K562 (cell line): ENCODE results near the gene PTCH1. TPM values are rescaled to one million over a fixed set of nuclear protein-coding genes. Genes with fewer than 3 reads are reported as not detected.

ENCODE experiments used
- ADNP ChIP-seq: fragments of 200-800 bp; sonication (Bioruptor generic); IDR thresholded peaks from 2 replicates; pipeline ENCODE4 v1.6.1; 2016; ENCODE audit warnings: missing genetic modification characterization, missing compliant biosample characterization
- CEBPZ ChIP-seq: fragments of 150-350 bp; IDR thresholded peaks from 2 replicates; pipeline ENCODE4 v1.6.1; 2014; ENCODE audit warnings: low read depth, mild to moderate bottlenecking, low read length, borderline replicate concordance
- FOXK2 ChIP-seq, 2 experiments: fragments of 450-650 bp; IDR thresholded peaks in 1 of 2; conservative IDR thresholded peaks in 1 of 2; 2 replicates each; pipeline ENCODE4 v1.6.1; 2016; ENCODE audit warnings: low read depth in 2 of 2, mild to moderate bottlenecking in 1 of 2
- GATAD2B ChIP-seq: fragments of 450-650 bp; IDR thresholded peaks from 2 replicates; pipeline ENCODE4 v1.6.1; 2017; ENCODE audit warnings: mild to moderate bottlenecking, borderline replicate concordance
- HNRNPK ChIP-seq: fragments of 200-400 bp; formaldehyde crosslinking; IDR thresholded peaks from one replicate; pipeline ENCODE4 v1.6.1; 2018; ENCODE audit warnings: mild to moderate bottlenecking, low read depth, low read length; ENCODE audit not compliant: poor library complexity, severe bottlenecking
- MEIS2 ChIP-seq: fragments of 450-650 bp; IDR thresholded peaks from 2 replicates; pipeline ENCODE4 v1.6.1; 2014; ENCODE audit warnings: mild to moderate bottlenecking; ENCODE audit not compliant: partially characterized antibody
- MLX ChIP-seq, 2 experiments: fragments of 450-650 bp in 1 of 2; sonication (generic) in 1 of 2; formaldehyde crosslinking; conservative IDR thresholded peaks; 2 replicates each; pipeline versions ENCODE4 v1.4.0 to v1.8.1; 2020 to 2022; ENCODE audit warnings: mild to moderate bottlenecking in 1 of 2, missing genetic modification reagents in 1 of 2
- PHB2 ChIP-seq: fragments of 450-650 bp; IDR thresholded peaks from 2 replicates; pipeline ENCODE4 v1.6.1; 2017; ENCODE audit warnings: low read depth
- SETDB1 ChIP-seq: IDR thresholded peaks from one replicate; pipeline ENCODE4 v1.6.1; 2012; ENCODE audit warnings: low read length, control low read depth, inconsistent platforms
- STAG1 ChIP-seq: sonication (generic); formaldehyde crosslinking; IDR thresholded peaks from 2 replicates; pipeline ENCODE4 v1.5.0; 2020; ENCODE audit warnings: missing genetic modification reagents, borderline replicate concordance
- TCF3 ChIP-seq: sonication (generic); formaldehyde crosslinking; IDR thresholded peaks from 2 replicates; pipeline ENCODE4 v1.4.0; 2020; ENCODE audit warnings: mild to moderate bottlenecking, missing genetic modification reagents
- USF1 ChIP-seq: sonication (generic); formaldehyde crosslinking; IDR thresholded peaks from 2 replicates; pipeline ENCODE4 v1.9.0; 2022; ENCODE audit warnings: mild to moderate bottlenecking, missing genetic modification reagents
- ZC3H11A ChIP-seq: IDR thresholded peaks from 2 replicates; pipeline ENCODE4 v1.6.1; 2012; ENCODE audit warnings: low read depth, low read length, improper control_type of control experiment
- ZNF174 ChIP-seq: fragments of 250-450 bp; sonication (Bioruptor Pico); IDR thresholded peaks from 2 replicates; pipeline ENCODE4 v1.4.0; 2020; ENCODE audit warnings: mild to moderate bottlenecking
- ZNF551 ChIP-seq: fragments of 250-450 bp; sonication (Bioruptor Pico); IDR thresholded peaks from 2 replicates; pipeline ENCODE4 v1.5.0; 2021; ENCODE audit warnings: mild to moderate bottlenecking, moderate library complexity
- ZNF75A ChIP-seq: fragments of 450-650 bp; formaldehyde crosslinking; IDR thresholded peaks from 2 replicates; pipeline ENCODE4 v1.4.0; 2020; ENCODE audit warnings: mild to moderate bottlenecking
- polyA plus RNA-seq, 8 experiments: library from polyadenylated mRNA; depleted of rRNA in 4 of 8; stranded (reverse) in 5 of 8; unstranded in 3 of 8; fragments of >200 nt; fragmentation: Nextera tagmentation in 2 of 8; fragmentation: Illumina TruSeq in 1 of 8; extraction: Ambion mirVana in 2 of 8; extraction: Trizol in 1 of 8; gene quantifications; 2 replicates each; pipeline versions ENCODE4 v1.2.1 to v1.2.3, GENCODE V29; 2011 to 2014; ENCODE audit warnings: inconsistent platforms in 1 of 8, missing spikeins in 1 of 8
- total RNA-seq, 7 experiments: library from RNA; depleted of rRNA in 6 of 7; stranded (reverse); fragments of >200 nt in 6 of 7; fragmentation: Illumina TruSeq in 2 of 7; extraction: Trizol in 2 of 7; gene quantifications; 2 replicates each; pipeline versions ENCODE4 v1.2.1 to v1.2.3, GENCODE V29; 2011 to 2021; ENCODE audit warnings: low replicate concordance in 1 of 7
- TF ChIP-seq, protein P1 (sequence below): fragments of 450-650 bp; formaldehyde crosslinking; IDR thresholded peaks from 2 replicates; pipeline ENCODE4 v1.4.0; 2020; ENCODE audit warnings: mild to moderate bottlenecking
- TF ChIP-seq, protein P2 (sequence below), 2 experiments: fragments of 250-450 bp in 1 of 2; fragments of 450-650 bp in 1 of 2; sonication (Bioruptor Pico) in 1 of 2; IDR thresholded peaks; 2 replicates each; pipeline versions ENCODE4 v1.6.1 to v1.8.0; 2016 to 2021; ENCODE audit warnings: mild to moderate bottlenecking in 2 of 2, moderate library complexity in 2 of 2, missing compliant biosample characterization in 1 of 2, missing genetic modification characterization in 1 of 2
- TF ChIP-seq, protein P3 (sequence below): fragments of 250-450 bp; sonication (Bioruptor Pico); IDR thresholded peaks from 2 replicates; pipeline ENCODE4 v1.8.0; 2021; ENCODE audit warnings: moderate library complexity, mild to moderate bottlenecking, inconsistent platforms

The PTCH1 gene
- total and polyA plus RNA-seq, 9 of the 15 experiments (the other 6 are each of a cell fraction or from before 2014, with no cell fraction given), result 0.70 to 9.9 (median 3.8) TPM

GRCh38 chr9:95507464-95508241 lies 9.1 kb downstream of the PTCH1 start (continued):
- no peak for TF ChIP-seq CEBPZ
- TF ChIP-seq ADNP, result no peak
- no peak for TF ChIP-seq MLX (CRISPR knock-in tag; conservative IDR thresholded peaks at IDR 0.05)
- TF ChIP-seq STAG1 (CRISPR knock-in tag), result no peak
- TF ChIP-seq ZNF551, result no peak
- TF ChIP-seq ZNF174 (CRISPR knock-in tag), result no peak
- no peak for TF ChIP-seq TCF3
- no peak for TF ChIP-seq ZC3H11A
- TF ChIP-seq GATAD2B, result no peak
- TF ChIP-seq FOXK2 (conservative IDR thresholded peaks at IDR 0.05 in 1 of 2, IDR thresholded peaks at IDR 0.05 in 1 of 2; ENCODE audit: low read depth in 2 of 2), result peak in 1 of 2 experiments; percentile 20; a peak in 1 of 4 replicates
- TF ChIP-seq USF1 (CRISPR knock-in tag), result no peak
- TF ChIP-seq ZNF75A, result no peak
- no peak for TF ChIP-seq SETDB1
- TF ChIP-seq MEIS2, result no peak
- TF ChIP-seq, protein P1, sequence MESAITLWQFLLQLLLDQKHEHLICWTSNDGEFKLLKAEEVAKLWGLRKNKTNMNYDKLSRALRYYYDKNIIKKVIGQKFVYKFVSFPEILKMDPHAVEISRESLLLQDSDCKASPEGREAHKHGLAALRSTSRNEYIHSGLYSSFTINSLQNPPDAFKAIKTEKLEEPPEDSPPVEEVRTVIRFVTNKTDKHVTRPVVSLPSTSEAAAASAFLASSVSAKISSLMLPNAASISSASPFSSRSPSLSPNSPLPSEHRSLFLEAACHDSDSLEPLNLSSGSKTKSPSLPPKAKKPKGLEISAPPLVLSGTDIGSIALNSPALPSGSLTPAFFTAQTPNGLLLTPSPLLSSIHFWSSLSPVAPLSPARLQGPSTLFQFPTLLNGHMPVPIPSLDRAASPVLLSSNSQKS (CRISPR knock-in tag), result no peak
- TF ChIP-seq, protein P2, sequence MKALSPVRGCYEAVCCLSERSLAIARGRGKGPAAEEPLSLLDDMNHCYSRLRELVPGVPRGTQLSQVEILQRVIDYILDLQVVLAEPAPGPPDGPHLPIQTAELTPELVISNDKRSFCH (CRISPR knock-in tag; IDR thresholded peaks at IDR 0.05), result no peak
- TF ChIP-seq, protein P2 (tag; IDR thresholded peaks at IDR 0.05), result no peak
- TF ChIP-seq PHB2, result peak; percentile 34; the same call in 1 of the 2 replicates
- TF ChIP-seq, protein P3, sequence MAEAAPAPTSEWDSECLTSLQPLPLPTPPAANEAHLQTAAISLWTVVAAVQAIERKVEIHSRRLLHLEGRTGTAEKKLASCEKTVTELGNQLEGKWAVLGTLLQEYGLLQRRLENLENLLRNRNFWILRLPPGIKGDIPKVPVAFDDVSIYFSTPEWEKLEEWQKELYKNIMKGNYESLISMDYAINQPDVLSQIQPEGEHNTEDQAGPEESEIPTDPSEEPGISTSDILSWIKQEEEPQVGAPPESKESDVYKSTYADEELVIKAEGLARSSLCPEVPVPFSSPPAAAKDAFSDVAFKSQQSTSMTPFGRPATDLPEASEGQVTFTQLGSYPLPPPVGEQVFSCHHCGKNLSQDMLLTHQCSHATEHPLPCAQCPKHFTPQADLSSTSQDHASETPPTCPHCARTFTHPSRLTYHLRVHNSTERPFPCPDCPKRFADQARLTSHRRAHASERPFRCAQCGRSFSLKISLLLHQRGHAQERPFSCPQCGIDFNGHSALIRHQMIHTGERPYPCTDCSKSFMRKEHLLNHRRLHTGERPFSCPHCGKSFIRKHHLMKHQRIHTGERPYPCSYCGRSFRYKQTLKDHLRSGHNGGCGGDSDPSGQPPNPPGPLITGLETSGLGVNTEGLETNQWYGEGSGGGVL (CRISPR knock-in tag), result no peak
- TF ChIP-seq HNRNPK, result no peak
